Mucosa of descending colon (tissue), 3 donors: ENCODE measurements around the gene PLOD3. TPM values are rescaled to one million over a fixed set of nuclear protein-coding genes. Genes with fewer than 3 reads are reported as not detected.

Experiments used
- ATAC-seq: fragments of 200-7000 bp; cut with Tn5 transposase; one replicate; pipeline ENCODE4 v1.9.1; 2020; ENCODE audit warnings: mild to moderate bottlenecking, moderate library complexity
- DNase-seq, 3 donors: peaks; one replicate each; pipeline ENCODE4 v3.0.0-alpha.2; 2020
- H3K36me3 ChIP-seq: fragments of 200-600 bp; one replicate; pipeline ENCODE4 v1.8.0; 2021; ENCODE audit warnings: low read depth, mild to moderate bottlenecking
- H3K4me1 ChIP-seq: fragments of 200-600 bp; one replicate; pipeline ENCODE4 v1.8.0; 2021; ENCODE audit warnings: low read depth, mild to moderate bottlenecking
- H3K4me3 ChIP-seq: fragments of 200-600 bp; one replicate; pipeline ENCODE4 v1.8.0; 2021; ENCODE audit warnings: mild to moderate bottlenecking
- H3K9me3 ChIP-seq: fragments of 200-600 bp; one replicate; pipeline ENCODE4 v1.8.0; 2021; ENCODE audit warnings: mild to moderate bottlenecking
- CTCF ChIP-seq: fragments of 200-600 bp; IDR thresholded peaks from one replicate; pipeline ENCODE4 v1.8.0; 2022; ENCODE audit warnings: antibody characterized with exemption, mild to moderate bottlenecking
- intact Hi-C, 2 donors: fragments of 100-400 bp; cut with DNase I in 1 of 2; cut with micrococcal nuclease in 1 of 2; formaldehyde crosslinking; loops; one replicate each; pipeline versions ENCODE4 v1.11.0 to v1.11.1; 2022; cut with DNase I, micrococcal nuclease
- total RNA-seq, 3 donors: library from RNA; stranded (reverse); fragmentation: NEBNext Ultra II Directional in 2 of 3; extraction: Animal tissue kit (Norgen Biotek cat#: 25700) in 2 of 3; gene quantifications; one replicate each; pipeline versions ENCODE4 v1.2.1 to v1.2.4, GENCODE V29; 2021 to 2023
- donor health status: DM: no; HTN: no; CAD: no; lungs with moderate emphysema.
- donor health status: DM: no; HTN: no; CAD: no.
- donor health status: DM: no; HTN: yes; CAD: no.

PLOD3 gene
- total RNA-seq, 3 donors from 2014 or later = 72.9 to 91.8 (median 87.2) TPM

GRCh38 chr7:101235050-101235449, 17.7 kb upstream of the PLOD3 start:
- no peak for TF ChIP-seq CTCF

DNA sequence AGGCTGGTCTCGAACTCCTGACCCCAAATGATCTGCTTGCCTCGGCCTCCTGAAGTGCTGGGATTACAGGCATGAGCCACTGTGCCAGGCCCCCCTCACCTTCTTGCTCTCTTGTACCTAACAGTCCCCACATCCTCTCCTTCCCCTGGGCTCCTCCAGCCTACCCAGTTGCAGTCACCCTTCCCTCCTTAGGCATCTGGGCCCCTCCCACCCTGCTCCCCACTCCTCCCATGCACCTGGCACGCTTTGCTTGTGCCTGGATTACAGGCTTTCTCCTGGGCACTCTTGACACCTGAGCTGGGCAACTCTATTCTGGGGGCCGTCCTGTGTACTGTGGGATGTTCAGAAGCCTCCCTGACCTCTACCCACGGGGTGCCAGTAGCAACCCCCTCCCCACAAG, 17.3 kb upstream of the PLOD3 start:
- intact Hi-C loops = no loop called here
- ATAC-seq (no peak), DNase-seq (peak in 2 of 3 donors; percentile 55 to 64)
- no peak for TF ChIP-seq CTCF
- Histone ChIP-seq H3K4me1 (peaks cover 34% of the 10 kb centered on the region), H3K4me3 (no peak overlapping the region), H3K9me3 (no peaks in the 10 kb centered on the region), H3K36me3 (no peaks in the 10 kb centered on the region)

More at GRCh38 chr7:101235050-101235449, 17.7 kb upstream of the PLOD3 start:
- ATAC-seq (peak; percentile 1), DNase-seq (peak in 1 of 3 donors; percentile 39)
- Histone ChIP-seq H3K9me3 (no peaks in the 10 kb centered on the region), H3K36me3 (no peaks in the 10 kb centered on the region), H3K4me1 (peaks cover 34% of the 10 kb centered on the region), H3K4me3 (no peak overlapping the region)
- intact Hi-C loops = no loop called here

DNA sequence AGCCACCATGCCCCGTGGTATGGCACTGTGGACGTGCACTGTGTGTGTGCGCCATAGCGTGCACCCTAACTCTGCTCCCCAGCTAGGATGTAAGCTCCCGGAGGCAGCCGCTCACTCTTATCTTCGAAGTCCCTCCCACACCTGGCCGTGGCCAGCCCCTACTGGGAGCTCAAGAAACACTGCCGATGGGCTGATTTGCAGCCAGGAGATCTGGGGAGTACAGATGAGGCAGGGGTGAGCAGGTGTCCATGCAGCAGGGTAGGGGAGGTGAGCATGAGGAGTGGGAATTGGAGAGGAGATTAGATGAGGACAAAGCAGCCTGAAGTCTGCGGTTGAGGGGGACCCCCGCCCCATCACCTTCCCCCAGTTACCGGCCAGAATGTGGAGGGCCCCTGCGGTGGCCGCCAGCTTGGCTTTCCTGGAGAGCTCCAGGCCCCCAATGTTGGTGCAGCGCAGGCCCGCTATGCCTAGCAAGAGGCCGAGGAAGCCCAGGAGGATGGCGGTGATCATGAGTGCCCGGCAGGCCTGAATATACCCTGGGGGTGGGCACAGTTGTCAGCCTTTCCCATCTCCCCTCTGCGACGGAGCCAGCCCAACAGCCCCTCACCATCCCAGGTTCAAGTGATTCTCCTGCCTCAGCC, 16.6 kb upstream of the PLOD3 start:
- TF ChIP-seq CTCF = no peak
- no peak for DNase-seq
- no peak overlapping the region for H3K4me3 ChIP-seq
- no peaks in the 10 kb centered on the region for H3K36me3 ChIP-seq
- H3K9me3 ChIP-seq = no peaks in the 10 kb centered on the region
- no peak for ATAC-seq
- H3K4me1 ChIP-seq = peaks cover 34% of the 10 kb centered on the region
- intact Hi-C loops = no loop called here

DNA sequence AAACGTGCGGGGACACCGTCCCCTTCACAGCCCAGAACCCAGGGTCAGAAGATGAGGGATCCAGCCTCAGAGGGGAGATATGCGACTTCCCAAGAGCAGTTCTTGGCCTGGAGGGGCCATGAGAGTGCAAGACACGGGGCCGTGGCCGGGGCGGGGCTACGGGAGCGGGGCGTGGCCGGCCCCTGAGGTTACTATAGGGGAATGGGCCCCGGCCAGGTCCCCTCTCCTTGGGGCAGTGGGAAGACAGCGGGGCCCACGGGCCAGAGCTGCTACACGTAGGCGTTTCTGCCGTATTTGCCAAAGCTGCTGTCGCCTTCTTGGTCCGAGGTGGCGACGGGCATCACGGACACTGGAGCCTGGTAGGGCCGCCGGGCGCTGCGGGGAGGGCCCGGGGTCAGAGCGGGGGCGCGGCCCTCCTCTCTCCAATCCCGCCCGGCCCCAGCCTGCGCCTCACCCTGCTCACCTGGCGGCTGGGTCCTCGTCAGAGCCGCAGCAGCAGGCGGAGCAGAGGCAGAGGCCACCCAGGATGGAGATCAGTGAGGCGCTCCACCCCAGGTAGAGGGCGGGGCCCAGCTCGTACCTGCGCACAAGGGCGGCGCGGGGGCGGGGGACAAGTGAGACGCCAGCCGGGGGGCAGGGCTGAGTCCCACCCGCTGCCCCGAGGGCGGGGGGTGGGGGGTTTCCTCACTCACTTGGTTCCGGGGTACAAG, 14.9 kb upstream of the PLOD3 start:
- DNase-seq (peak; percentile 91 to 93 (median 91)), ATAC-seq (peak; percentile 86)
- intact Hi-C loops = no loop called here
- peaks cover 21% of the 10 kb centered on the region for H3K4me1 ChIP-seq
- no peak for TF ChIP-seq CTCF
- H3K4me3 ChIP-seq = no peak overlapping the region
- no peaks in the 10 kb centered on the region for H3K36me3 ChIP-seq
- no peaks in the 10 kb centered on the region for H3K9me3 ChIP-seq

DNA sequence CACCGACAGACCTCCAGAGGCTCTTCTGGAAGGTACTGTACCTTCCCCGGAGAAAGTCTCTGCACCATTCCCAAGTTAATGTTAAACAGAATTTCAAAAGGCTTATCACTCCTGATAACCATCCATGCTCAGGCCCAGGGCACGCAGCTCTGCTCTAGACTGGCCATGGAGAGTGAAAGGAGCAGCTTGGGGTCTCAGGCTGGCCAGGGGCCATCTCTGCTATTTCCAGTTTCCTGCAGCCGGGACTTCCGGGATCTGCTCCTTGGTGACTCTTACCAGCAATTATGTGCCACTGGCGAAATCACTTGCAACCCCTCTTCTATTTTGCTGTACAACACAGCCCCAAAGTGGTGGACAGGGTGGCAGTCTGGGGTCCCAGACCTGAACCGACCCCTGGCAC, 14.3 kb upstream of the PLOD3 start:
- Histone ChIP-seq H3K4me3 (no peak overlapping the region), H3K9me3 (no peaks in the 10 kb centered on the region), H3K4me1 (peaks cover 18% of the 10 kb centered on the region), H3K36me3 (no peaks in the 10 kb centered on the region)
- ATAC-seq (peak; percentile 14), DNase-seq (peak in 2 of 3 donors; percentile 45 to 57)
- TF ChIP-seq CTCF = no peak
- intact Hi-C loops = no loop called here
